Activated CD4-positive, alpha-beta T cell treated with anti-CD3 and anti-CD28 coated beads for 1 hour (primary cell): ENCODE results near the gene GNAI2.
A peak's percentile ranks its signal among the peaks of the same experiment; 100 is the strongest.
"Not testable (repeated sequence)": the region's sequence is repeated elsewhere in the genome, so short reads cannot be mapped to it uniquely, and the experiment has no call there.

Experiments used
- DNase-seq: peaks from one replicate; pipeline ENCODE4 v3.0.0-alpha.2; 2020

The GNAI2 gene

GRCh38 chr3:50228184-50228763, 7.7 kb upstream of the GNAI2 start:
- not testable (repeated sequence) for DNase-seq

- DNase-seq: no peak
Measured at GRCh38 chr3:50229490-50229889, 6.5 kb upstream of the GNAI2 start.

- DNase-seq: no peak
Measured at GRCh38 chr3:50230104-50230793, 5.8 kb upstream of the GNAI2 start.

DNA sequence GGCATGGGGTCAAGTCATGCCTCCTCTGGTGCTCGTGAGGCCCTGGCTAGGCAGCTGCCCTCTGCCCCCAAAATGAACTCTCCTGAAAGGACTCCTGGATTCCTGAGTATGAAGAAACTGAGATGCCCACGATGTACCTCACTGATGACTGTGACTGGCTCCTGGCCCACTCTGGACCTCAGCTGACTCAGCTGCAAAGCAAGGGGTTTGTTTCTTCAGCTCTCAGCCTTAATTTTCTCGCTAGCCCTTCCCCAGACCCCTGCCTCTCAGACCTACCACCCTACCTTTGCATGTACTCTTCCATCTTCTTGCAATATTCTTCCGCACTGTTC, 5.2 kb upstream of the GNAI2 start:
- DNase-seq: no peak

DNA sequence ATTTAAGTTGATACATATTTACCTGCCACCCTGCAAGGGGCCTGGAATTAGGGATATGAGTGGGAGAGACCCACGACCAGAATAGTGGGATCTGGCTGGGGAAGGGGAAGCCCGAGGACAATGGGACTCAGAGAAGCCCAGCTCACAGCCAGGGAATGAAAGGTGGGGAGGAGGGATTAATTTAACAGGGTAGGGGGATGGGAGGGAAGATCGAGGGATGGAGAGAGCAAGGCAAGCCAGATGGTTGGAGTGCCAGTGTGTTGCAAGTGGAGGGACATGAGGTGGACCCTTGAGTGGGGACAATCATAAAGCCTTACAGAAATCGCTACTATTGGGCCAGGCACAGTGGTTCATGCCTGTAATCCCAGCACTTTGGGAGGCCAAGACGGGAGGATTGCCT, 4.4 kb upstream of the GNAI2 start:
- DNase-seq: no peak

DNA sequence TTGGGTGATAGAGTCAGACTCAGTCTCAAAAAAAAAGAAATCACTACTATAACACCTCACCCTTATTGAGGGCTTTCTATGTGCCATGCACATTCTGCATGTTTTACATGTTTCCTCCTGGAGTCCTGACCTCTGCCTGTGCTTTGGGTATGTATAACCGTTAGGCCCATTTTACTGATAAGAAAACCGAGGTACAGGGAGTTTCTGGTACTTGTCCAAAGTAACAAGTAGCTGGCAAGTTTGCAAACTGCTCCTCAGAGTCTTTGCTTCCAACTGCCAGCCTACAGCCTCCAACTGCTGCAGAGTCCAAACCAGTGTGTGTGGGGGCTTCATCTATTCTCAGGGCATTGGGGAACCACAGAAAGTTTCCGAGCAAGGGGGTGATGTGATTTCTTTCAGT, 3.7 kb upstream of the GNAI2 start:
- DNase-seq: no peak

DNA sequence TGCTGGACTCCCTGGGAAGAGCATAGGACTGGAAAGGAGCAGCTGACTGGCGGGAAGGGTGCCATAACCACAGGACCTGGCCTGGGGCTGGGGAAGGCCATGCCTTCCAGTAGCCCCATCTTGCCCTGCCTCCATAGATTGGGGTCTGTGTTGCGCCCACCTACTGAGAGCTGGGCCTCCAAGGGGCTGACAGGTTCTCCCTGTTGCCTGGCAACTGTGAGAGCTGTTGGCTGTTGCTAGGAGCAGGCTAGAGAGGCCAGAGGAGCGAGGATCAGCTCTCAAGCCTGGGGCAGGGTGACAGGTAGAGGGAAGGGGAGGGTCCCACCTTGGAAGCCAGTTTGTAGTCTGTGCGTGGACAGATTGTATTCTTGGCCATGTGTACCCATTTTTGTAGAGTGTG, 2.8 kb upstream of the GNAI2 start:
- DNase-seq: no peak

DNA sequence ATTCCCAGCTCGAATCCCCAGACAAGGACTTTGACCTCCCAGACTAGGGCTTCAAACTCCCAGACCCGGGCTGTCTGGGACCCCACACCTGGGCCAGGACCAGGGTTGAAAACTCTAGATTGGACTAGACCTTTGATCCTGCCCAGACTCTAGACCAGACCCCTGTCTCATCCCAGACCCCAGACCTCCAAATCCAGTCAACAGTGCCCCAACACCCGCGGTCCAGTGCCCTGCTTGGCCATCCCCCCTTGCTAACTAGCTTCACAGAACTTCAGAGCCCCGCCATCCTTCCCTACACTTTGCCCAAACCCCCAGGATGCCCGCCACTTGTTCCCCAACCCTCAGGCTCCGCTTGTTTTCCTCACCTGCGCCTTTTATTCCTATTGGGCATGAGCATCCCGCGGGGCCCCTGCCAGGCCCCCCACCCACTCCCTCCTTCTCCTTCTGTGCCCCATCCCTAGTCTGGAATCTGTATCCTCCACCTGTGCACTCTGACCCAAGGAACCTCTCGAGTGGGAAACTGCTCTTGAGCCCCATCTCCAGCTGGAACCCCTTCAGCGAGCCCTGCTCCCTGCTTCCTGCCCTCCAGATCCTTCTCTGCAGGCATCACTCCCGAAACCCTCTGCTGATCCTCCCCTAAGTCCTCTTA, 604 bp downstream of the GNAI2 start:
- no peak for DNase-seq

GRCh38 chr3:50237133-50237651, 1.2 kb downstream of the GNAI2 start:
- no peak for DNase-seq

DNA sequence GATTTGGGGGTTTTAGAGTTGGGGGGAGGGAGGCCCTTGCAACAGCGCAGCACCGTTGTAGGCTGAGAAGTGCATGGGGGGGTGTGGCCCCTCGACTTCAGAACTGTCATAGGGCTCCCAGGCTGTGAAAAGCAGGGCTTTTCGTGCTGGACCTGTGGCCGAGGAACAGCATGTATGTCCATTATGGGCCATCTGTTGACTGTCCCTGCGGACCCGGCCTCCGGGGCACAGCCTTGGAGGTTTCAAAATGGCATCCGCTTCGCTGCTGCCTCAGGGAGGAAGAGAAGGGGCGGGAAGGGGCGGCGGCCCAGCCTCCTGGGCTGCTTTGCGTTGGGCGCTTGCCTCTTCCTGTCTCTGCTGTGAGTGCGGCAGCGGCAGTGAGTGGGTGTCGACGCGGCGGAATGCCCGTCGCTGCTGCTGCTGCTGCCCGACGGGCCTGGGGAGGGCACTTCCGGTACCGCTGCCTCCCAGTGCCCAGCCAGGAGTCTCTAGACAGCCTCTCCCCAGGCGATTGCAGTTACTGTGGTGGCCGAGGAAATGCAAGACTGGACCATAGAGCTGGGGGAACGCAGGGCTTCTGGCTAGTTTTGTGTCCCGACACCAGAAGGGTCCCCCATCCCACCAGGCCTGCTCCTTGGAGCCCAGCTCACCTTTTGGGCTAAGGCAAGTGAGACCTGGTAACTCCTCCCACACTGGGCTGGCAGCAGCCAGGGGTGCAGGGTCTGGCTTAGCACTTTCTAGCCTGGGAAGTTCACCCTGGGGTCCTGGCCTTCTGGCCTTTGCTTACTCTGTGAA, 1.9 kb downstream of the GNAI2 start:
- DNase-seq: peak; percentile 78

DNA sequence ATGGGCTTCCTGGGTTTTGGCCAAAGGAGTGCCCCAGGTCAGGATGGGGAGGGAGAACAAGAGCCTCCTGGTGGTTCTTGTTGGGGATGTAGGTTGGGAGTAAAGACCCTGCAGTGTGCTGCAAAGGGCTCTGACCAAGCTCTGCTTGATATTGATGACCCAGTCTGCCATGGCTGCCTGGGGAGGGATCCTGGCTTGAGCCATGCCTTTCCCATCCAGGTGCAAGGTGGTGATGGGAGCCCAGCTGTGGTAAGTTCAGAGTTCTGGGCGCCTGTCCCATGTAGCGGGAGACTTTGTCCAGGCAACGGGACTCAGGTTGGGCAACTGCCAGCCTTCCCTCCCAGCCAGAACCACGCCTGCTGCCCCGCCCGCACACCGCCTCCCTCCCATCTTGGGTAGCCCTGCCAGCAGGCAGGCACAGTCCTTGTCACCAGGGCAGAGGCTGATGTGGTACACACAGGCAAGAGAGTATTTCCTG, 2.6 kb downstream of the GNAI2 start:
- DNase-seq: no peak

DNA sequence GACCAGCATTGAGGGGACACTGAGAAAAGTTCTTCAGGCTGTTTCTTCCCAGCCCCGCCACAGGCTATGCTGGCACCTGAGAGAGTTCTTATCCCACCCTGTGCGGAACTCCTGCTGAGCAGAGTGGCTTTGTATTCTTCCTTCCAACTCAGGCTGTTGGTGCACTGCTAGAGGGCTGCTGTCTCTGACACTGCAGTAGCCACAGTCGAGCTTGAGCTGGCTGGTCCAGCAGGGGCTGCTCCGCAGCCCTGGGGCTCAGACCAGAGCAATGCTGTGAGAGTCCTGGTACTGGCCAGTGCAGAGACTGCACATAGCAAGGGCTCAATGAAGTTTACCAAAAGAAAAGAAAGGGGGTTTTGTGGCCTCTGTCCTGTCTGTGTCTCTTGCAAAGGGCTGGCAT, 3.6 kb downstream of the GNAI2 start:
- DNase-seq: no peak

GRCh38 chr3:50241163-50241562, 5.2 kb downstream of the GNAI2 start:
- DNase-seq: no peak

GRCh38 chr3:50241713-50242380, 5.8 kb downstream of the GNAI2 start:
- no peak for DNase-seq

DNA sequence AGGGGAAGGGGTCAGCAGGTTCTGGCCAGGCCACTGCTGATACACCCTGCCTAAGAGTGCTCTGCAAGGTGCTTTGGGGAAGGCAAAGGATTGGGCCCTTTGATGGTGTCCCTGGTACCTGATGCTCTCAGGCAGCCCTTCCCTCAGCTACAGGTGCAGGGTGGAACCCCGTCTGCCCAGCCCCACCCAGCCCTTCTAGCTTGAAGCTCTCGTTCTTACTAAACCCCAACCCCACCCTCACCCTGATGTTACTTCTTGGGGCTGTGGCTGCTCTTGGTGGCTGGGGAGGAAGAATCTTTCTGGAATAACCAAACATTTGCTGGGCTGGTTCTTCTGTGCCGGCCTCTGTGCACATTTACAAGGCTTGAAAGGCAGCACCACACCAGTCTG, 6.4 kb downstream of the GNAI2 start:
- DNase-seq: no peak

DNA sequence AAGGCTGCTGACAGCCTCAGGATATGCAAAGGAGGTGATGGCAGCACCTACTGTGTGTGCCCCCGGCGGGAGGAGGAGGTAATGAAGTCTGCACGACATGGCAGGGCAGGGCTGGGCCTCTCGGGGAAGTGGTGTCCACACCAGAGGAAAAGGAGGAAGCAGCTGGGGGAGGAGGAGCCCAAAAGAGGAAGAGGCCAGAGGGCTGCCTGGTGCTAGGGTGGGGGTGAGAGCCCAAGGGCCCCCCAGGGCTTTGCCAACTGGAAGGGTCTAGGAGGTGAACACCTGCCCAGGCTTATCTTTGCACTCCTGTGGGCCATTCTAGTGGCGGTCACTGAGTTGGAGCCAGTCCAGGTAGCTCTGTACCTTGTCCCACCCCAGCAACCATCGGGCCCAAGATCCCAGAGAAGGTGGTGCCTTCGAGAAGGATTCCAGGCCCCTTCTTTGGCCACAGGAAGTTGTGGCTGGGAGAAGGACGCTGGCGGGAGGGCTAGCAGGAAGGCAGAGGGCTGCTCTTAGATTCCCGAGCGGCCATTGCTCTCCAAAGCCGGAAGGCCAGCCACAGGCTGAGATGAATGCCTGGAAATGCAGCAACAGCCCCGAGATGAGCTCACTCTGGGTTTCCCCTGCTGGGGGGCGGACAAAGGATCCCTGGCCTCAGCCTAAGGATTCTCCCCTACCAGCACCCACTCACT, 7.0 kb downstream of the GNAI2 start:
- no peak for DNase-seq

DNA sequence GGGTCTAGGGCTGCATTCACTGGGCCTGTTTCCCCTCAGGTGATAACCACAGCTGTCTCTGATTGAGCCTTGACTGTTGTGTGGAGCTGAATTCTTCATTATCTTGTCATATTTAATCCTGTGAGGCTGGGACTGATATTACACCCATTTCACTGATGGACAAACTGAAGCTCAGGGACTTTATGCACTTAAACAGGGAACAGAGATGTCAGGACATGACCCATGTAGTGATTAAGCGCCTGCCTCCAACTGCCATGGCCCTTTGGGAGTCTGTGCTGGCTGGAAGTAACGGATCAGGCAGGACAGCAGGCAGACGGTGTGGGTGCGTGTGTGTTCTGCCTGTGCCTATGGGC, 7.5 kb downstream of the GNAI2 start:
- DNase-seq: no peak

DNA sequence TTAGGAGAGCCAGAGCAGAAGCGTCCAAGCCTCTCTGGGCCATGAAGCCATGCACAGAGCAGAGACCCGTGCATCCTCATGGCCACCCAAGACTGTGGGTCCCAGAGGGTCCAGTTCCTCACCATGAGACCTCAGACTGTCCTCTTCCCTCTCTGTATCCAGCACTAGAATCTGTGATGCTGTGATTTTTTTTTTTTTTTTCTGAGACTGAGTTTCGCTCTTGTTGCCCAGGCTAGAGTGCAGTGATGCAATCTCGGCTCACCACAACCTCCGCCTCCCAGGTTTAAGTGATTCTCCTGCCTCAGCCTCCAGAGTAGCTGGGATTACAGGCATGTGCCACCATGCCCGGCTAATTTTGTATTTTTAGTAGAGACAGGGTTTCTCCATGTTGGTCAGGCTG, 8.8 kb downstream of the GNAI2 start:
- DNase-seq: not testable (repeated sequence)

GRCh38 chr3:50245251-50245745, 9.3 kb downstream of the GNAI2 start:
- DNase-seq: no peak

- DNase-seq: peak; percentile 91
Measured at GRCh38 chr3:50245831-50246516, 10.0 kb downstream of the GNAI2 start.

GRCh38 chr3:50246517-50246954, 10.5 kb downstream of the GNAI2 start:
- DNase-seq: peak; percentile 66
